Osteoblast (primary cell): ENCODE measurements around the gene IGSF5. TPM values are rescaled to one million over a fixed set of nuclear protein-coding genes. Genes with fewer than 3 reads are reported as not detected.

ENCODE experiments used
- DNase-seq: peaks from one replicate; pipeline ENCODE4 v3.0.0; 2011; ENCODE audit warnings: low spot score, mixed read lengths; ENCODE audit not compliant: insufficient read length; ENCODE audit errors: missing footprints
- H2AFZ ChIP-seq: 2 replicates; pipeline ENCODE4 v1.6.0; 2011; ENCODE audit warnings: mild to moderate bottlenecking, low read length
- H3K27ac ChIP-seq: 2 replicates; pipeline ENCODE4 v1.5.1; 2011; ENCODE audit warnings: mild to moderate bottlenecking, low read depth, low read length, moderate library complexity
- H3K27me3 ChIP-seq: 2 replicates; pipeline ENCODE4 v1.6.0; 2012; ENCODE audit warnings: mild to moderate bottlenecking, control low read depth, inconsistent platforms, low read length, moderate library complexity; ENCODE audit not compliant: insufficient read depth
- H3K36me3 ChIP-seq: 2 replicates; pipeline ENCODE4 v1.5.1; 2011; ENCODE audit warnings: mild to moderate bottlenecking, low read length, control low read depth, moderate library complexity; ENCODE audit not compliant: insufficient read depth
- H3K4me1 ChIP-seq: 2 replicates; pipeline ENCODE4 v1.5.1; 2011; ENCODE audit warnings: mild to moderate bottlenecking, low read length, control low read depth, moderate library complexity; ENCODE audit not compliant: insufficient read depth
- H3K4me2 ChIP-seq: 2 replicates; pipeline ENCODE4 v1.6.0; 2011; ENCODE audit warnings: mild to moderate bottlenecking, low read length; ENCODE audit not compliant: insufficient read depth
- H3K4me3 ChIP-seq: fragments of 200-600 bp; sonication (generic); 3 replicates; pipeline ENCODE4 v1.5.1; 2012; ENCODE audit warnings: mild to moderate bottlenecking, low read length, inconsistent platforms; ENCODE audit not compliant: insufficient read depth
- H3K79me2 ChIP-seq: 2 replicates; pipeline ENCODE4 v1.6.0; 2012; ENCODE audit warnings: mild to moderate bottlenecking, low read length, control low read depth, inconsistent platforms; ENCODE audit not compliant: insufficient read depth
- H3K9me3 ChIP-seq: 2 replicates; pipeline ENCODE4 v1.5.1; 2011; ENCODE audit warnings: low read depth, low read length, control low read depth
- H4K20me1 ChIP-seq: 2 replicates; pipeline ENCODE4 v1.6.0; 2012; ENCODE audit warnings: mild to moderate bottlenecking, low read length, control low read depth; ENCODE audit not compliant: insufficient read depth
- total RNA-seq: library from RNA; depleted of rRNA; stranded (reverse); fragments of >200 nt; gene quantifications from 2 replicates; pipeline ENCODE4 v1.2.3, GENCODE V29; 2012
- TF ChIP-seq, protein P1 (sequence below): IDR thresholded peaks from 2 replicates; pipeline ENCODE4 v1.5.1; 2011; ENCODE audit warnings: mild to moderate bottlenecking, low read depth, low read length, moderate library complexity; ENCODE audit errors: extremely low read depth

The IGSF5 gene
- total RNA-seq, 1 donor, result not detected

GRCh38 chr21:39802217-39802616 lies 57.2 kb downstream of the IGSF5 start:
- no peak overlapping the region for H3K4me3 ChIP-seq
- no peaks in the 10 kb centered on the region for H3K27me3 ChIP-seq
- no peak overlapping the region for H3K4me2 ChIP-seq
- no peaks in the 10 kb centered on the region for H4K20me1 ChIP-seq
- H3K9me3 ChIP-seq, result peaks cover 3% of the 10 kb centered on the region
- H3K27ac ChIP-seq, result no peak overlapping the region
- no peaks in the 10 kb centered on the region for H3K79me2 ChIP-seq
- TF ChIP-seq, protein P1, sequence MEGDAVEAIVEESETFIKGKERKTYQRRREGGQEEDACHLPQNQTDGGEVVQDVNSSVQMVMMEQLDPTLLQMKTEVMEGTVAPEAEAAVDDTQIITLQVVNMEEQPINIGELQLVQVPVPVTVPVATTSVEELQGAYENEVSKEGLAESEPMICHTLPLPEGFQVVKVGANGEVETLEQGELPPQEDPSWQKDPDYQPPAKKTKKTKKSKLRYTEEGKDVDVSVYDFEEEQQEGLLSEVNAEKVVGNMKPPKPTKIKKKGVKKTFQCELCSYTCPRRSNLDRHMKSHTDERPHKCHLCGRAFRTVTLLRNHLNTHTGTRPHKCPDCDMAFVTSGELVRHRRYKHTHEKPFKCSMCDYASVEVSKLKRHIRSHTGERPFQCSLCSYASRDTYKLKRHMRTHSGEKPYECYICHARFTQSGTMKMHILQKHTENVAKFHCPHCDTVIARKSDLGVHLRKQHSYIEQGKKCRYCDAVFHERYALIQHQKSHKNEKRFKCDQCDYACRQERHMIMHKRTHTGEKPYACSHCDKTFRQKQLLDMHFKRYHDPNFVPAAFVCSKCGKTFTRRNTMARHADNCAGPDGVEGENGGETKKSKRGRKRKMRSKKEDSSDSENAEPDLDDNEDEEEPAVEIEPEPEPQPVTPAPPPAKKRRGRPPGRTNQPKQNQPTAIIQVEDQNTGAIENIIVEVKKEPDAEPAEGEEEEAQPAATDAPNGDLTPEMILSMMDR, result no peak
- no peaks in the 10 kb centered on the region for H3K4me1 ChIP-seq
- H3K36me3 ChIP-seq, result no peaks in the 10 kb centered on the region
- DNase-seq, result no peak
- no peak overlapping the region for H2AFZ ChIP-seq

GRCh38 chr21:39803393-39803792 lies 58.4 kb downstream of the IGSF5 start:
- no peak overlapping the region for H3K4me3 ChIP-seq
- no peaks in the 10 kb centered on the region for H3K4me1 ChIP-seq
- H3K4me2 ChIP-seq, result no peak overlapping the region
- DNase-seq, result no peak
- no peaks in the 10 kb centered on the region for H3K79me2 ChIP-seq
- no peaks in the 10 kb centered on the region for H3K27me3 ChIP-seq
- no peaks in the 10 kb centered on the region for H3K9me3 ChIP-seq
- no peaks in the 10 kb centered on the region for H4K20me1 ChIP-seq
- H3K36me3 ChIP-seq, result no peaks in the 10 kb centered on the region
- H3K27ac ChIP-seq, result no peak overlapping the region
- TF ChIP-seq, protein P1, result no peak
- no peak overlapping the region for H2AFZ ChIP-seq

DNA sequence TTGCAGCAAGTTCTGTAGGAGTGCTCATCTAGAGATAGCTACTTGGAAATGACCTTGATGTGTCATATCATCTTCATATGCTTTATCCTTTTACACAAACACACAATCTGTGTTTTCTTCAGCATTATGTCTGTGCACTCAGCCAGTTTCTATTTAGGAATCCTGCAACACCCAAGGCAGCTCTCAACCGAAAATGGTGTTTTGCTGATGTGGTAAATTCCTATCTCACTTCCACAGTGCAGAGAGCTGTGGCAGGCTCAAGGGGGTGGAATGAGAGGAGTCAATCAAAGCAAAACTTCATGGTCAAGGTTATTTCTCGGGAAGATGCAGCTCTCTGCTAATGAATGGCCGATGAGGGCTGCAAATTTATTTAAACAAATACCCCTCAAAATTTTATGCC lies 59.3 kb downstream of the IGSF5 start:
- H3K9me3 ChIP-seq, result no peaks in the 10 kb centered on the region
- no peaks in the 10 kb centered on the region for H3K79me2 ChIP-seq
- H2AFZ ChIP-seq, result no peak overlapping the region
- no peaks in the 10 kb centered on the region for H3K36me3 ChIP-seq
- no peak overlapping the region for H3K4me3 ChIP-seq
- no peaks in the 10 kb centered on the region for H3K27me3 ChIP-seq
- no peaks in the 10 kb centered on the region for H3K4me1 ChIP-seq
- H3K4me2 ChIP-seq, result no peak overlapping the region
- no peaks in the 10 kb centered on the region for H4K20me1 ChIP-seq
- TF ChIP-seq, protein P1, result no peak
- H3K27ac ChIP-seq, result no peak overlapping the region
- no peak for DNase-seq

DNA sequence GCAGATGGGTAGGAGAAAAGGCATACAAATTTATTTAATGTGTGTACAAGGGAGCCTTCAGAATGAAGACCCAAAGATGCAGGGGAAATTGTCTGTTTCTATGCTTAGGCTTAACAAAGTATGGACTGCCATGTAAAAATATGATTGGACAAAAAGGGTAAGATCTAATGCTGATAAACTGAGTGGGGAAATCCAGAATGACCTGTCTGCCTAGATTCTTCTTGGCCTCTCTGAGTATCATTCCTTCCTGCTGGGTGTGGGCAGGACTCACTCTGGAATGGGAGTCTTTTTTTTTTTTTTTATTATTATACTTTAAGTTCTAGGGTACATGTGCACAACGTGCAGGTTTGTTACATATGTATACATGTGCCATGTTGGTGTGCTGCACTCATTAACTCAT lies 61.0 kb downstream of the IGSF5 start:
- no peak overlapping the region for H2AFZ ChIP-seq
- H3K79me2 ChIP-seq, result no peaks in the 10 kb centered on the region
- no peaks in the 10 kb centered on the region for H3K36me3 ChIP-seq
- H3K4me2 ChIP-seq, result no peak overlapping the region
- H3K4me1 ChIP-seq, result no peaks in the 10 kb centered on the region
- H3K27me3 ChIP-seq, result no peaks in the 10 kb centered on the region
- no peak overlapping the region for H3K27ac ChIP-seq
- TF ChIP-seq, protein P1, result no peak
- DNase-seq, result no peak
- H3K9me3 ChIP-seq, result no peaks in the 10 kb centered on the region
- H4K20me1 ChIP-seq, result no peaks in the 10 kb centered on the region
- no peak overlapping the region for H3K4me3 ChIP-seq
